ENCODE data around the gene TERT.

TERT gene

GRCh38 chr5:1261643-1262042 is 33.2 kb downstream of the TERT start:
- TF ChIP-seq CTCF (IDR thresholded peaks at IDR 0.05; ENCODE audit: control insufficient read depth, insufficient read depth, low read depth, low read length, missing control alignments), result no peak
- no peak for DNase-seq (ENCODE audit: low read depth)
- H3K4me3 ChIP-seq (ENCODE audit: control insufficient read depth, low read depth, low read length), result no peak overlapping the region

- TF ChIP-seq CTCF (IDR thresholded peaks at IDR 0.05; ENCODE audit: control insufficient read depth, insufficient read depth, low read depth, low read length, missing control alignments), result no peak
- DNase-seq (ENCODE audit: low read depth), result no peak
- no peak overlapping the region for H3K4me3 ChIP-seq (ENCODE audit: control insufficient read depth, low read depth, low read length)
Observed at GRCh38 chr5:1259806-1260480, 34.9 kb downstream of the TERT start.

- no peak for TF ChIP-seq CTCF (IDR thresholded peaks at IDR 0.05; ENCODE audit: control insufficient read depth, insufficient read depth, low read depth, low read length, missing control alignments)
Observed at GRCh38 chr5:1257841-1258240, 37.0 kb downstream of the TERT start.

GRCh38 chr5:1257363-1257762 is 37.5 kb downstream of the TERT start:
- DNase-seq (ENCODE audit: low read depth), result no peak
- TF ChIP-seq CTCF (IDR thresholded peaks at IDR 0.05; ENCODE audit: control insufficient read depth, insufficient read depth, low read depth, low read length, missing control alignments), result no peak
- H3K4me3 ChIP-seq (ENCODE audit: control insufficient read depth, low read depth, low read length), result no peak overlapping the region

More at GRCh38 chr5:1257841-1258240, 37.0 kb downstream of the TERT start:
- DNase-seq (ENCODE audit: low read depth), result no peak
- no peak overlapping the region for H3K4me3 ChIP-seq (ENCODE audit: control insufficient read depth, low read depth, low read length)

- DNase-seq (ENCODE audit: low read depth), result no peak
- H3K4me3 ChIP-seq (ENCODE audit: control insufficient read depth, low read depth, low read length), result no peak overlapping the region
- TF ChIP-seq CTCF (IDR thresholded peaks at IDR 0.05; ENCODE audit: control insufficient read depth, insufficient read depth, low read depth, low read length, missing control alignments), result no peak
Observed at GRCh38 chr5:1256776-1257175, 38.1 kb downstream of the TERT start.

- no peak for TF ChIP-seq CTCF (IDR thresholded peaks at IDR 0.05; ENCODE audit: control insufficient read depth, insufficient read depth, low read depth, low read length, missing control alignments)
- no peak overlapping the region for H3K4me3 ChIP-seq (ENCODE audit: control insufficient read depth, low read depth, low read length)
- no peak for DNase-seq (ENCODE audit: low read depth)
Observed at GRCh38 chr5:1255081-1255561, 39.7 kb downstream of the TERT start.

Data from AG09309 (cell line).